ENCODE measurements around the gene SLC39A5. TPM values are rescaled to one million over a fixed set of nuclear protein-coding genes. Genes with fewer than 3 reads are reported as not detected.
A peak's percentile ranks its signal among the peaks of the same experiment; 100 is the strongest.
"Not testable (repeated sequence)": the region's sequence is repeated elsewhere in the genome, so short reads cannot be mapped to it uniquely, and the experiment has no call there.

Gene SLC39A5
- total RNA-seq, 1 donor from 2014 or later = 65.2 TPM

GRCh38 chr12:56267443-56268071 is 37.7 kb downstream of the SLC39A5 start:
- no peak for DNase-seq (ENCODE audit: low spot score, unreplicated experiment)
- no peak for TF ChIP-seq CTCF (IDR thresholded peaks at IDR 0.05; ENCODE audit: unreplicated experiment)
- no peaks in the 10 kb centered on the region for H3K9me3 Mint-ChIP-seq (ENCODE audit: low read depth)
- no peak overlapping the region for H3K27ac Mint-ChIP-seq
- H3K4me1 Mint-ChIP-seq (ENCODE audit: low read depth) = peaks cover 10% of the 10 kb centered on the region
- H3K4me3 Mint-ChIP-seq (ENCODE audit: low read depth) = peak overlapping the region; percentile 90
- no peaks in the 10 kb centered on the region for H3K27me3 Mint-ChIP-seq
- peaks cover 6% of the 10 kb centered on the region for H3K36me3 Mint-ChIP-seq (ENCODE audit: insufficient read depth)

- Mint-ChIP-seq H3K9me3 (ENCODE audit: low read depth) (no peaks in the 10 kb centered on the region), H3K4me1 (ENCODE audit: low read depth) (peaks cover 10% of the 10 kb centered on the region), H3K36me3 (ENCODE audit: insufficient read depth) (peaks cover 19% of the 10 kb centered on the region), H3K27me3 (no peaks in the 10 kb centered on the region), H3K27ac (no peak overlapping the region), H3K4me3 (ENCODE audit: low read depth) (no peak overlapping the region)
- TF ChIP-seq CTCF (IDR thresholded peaks at IDR 0.05; ENCODE audit: unreplicated experiment) = peak; percentile 38
- DNase-seq (ENCODE audit: low spot score, unreplicated experiment) = no peak
Measured at GRCh38 chr12:56271031-56271430, 41.2 kb downstream of the SLC39A5 start.

DNA sequence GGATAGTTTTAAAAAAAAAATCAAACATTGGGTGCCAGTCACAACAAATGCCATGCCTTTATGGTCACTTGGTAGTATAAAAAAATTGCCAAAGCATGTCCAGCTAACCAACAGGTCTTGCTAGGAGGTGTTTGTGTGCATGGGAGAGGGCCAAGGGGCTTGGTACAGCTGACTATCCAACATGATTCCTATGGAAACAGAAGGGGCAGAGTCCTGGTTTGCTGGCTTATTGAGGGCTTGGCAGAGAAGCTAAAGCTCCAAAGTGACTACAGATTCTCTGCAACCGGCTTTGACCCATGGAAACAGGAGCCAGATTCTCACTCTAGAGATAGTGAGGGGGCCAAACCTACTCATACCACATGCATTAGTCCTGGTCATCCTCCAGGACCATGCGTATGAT is 42.6 kb downstream of the SLC39A5 start:
- H3K36me3 Mint-ChIP-seq (ENCODE audit: insufficient read depth) = peaks cover 19% of the 10 kb centered on the region
- not testable (repeated sequence) for DNase-seq (ENCODE audit: low spot score, unreplicated experiment); H3K27ac Mint-ChIP-seq; H3K9me3 Mint-ChIP-seq (ENCODE audit: low read depth); H3K4me3 Mint-ChIP-seq (ENCODE audit: low read depth); H3K27me3 Mint-ChIP-seq; H3K4me1 Mint-ChIP-seq (ENCODE audit: low read depth)

DNA sequence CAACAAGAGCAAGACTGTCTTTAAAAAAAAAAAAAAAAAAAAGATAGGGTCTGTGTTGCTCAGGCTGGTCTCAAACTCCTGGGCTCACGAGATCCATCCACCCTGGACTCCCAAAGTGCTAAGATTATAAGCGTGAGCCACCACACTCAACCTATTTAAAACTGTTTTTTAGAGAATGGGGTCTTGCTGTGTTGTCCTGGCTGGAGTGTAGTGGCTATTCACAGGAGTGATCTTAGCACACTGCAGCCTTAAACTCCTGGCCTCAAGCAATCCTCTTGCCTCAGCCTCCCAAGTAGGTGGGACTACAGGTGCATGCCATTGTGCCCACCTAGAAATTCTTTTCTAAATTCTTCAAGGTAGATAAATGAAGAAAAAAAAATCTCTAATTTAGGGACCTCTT is 44.4 kb downstream of the SLC39A5 start:
- H3K4me1 Mint-ChIP-seq (ENCODE audit: low read depth) = no peaks in the 10 kb centered on the region
- no peak overlapping the region for H3K27ac Mint-ChIP-seq
- no peak overlapping the region for H3K4me3 Mint-ChIP-seq (ENCODE audit: low read depth)
- no peaks in the 10 kb centered on the region for H3K27me3 Mint-ChIP-seq
- no peak for TF ChIP-seq CTCF (IDR thresholded peaks at IDR 0.05; ENCODE audit: unreplicated experiment)
- no peaks in the 10 kb centered on the region for H3K9me3 Mint-ChIP-seq (ENCODE audit: low read depth)
- DNase-seq (ENCODE audit: low spot score, unreplicated experiment) = no peak
- peaks cover 19% of the 10 kb centered on the region for H3K36me3 Mint-ChIP-seq (ENCODE audit: insufficient read depth)

- H3K4me3 Mint-ChIP-seq (ENCODE audit: low read depth) = no peak overlapping the region
- DNase-seq (ENCODE audit: low spot score, unreplicated experiment) = no peak
- peaks cover 26% of the 10 kb centered on the region for H3K36me3 Mint-ChIP-seq (ENCODE audit: insufficient read depth)
- H3K4me1 Mint-ChIP-seq (ENCODE audit: low read depth) = no peaks in the 10 kb centered on the region
- TF ChIP-seq CTCF (IDR thresholded peaks at IDR 0.05; ENCODE audit: unreplicated experiment) = no peak
- H3K27ac Mint-ChIP-seq = no peak overlapping the region
- no peaks in the 10 kb centered on the region for H3K9me3 Mint-ChIP-seq (ENCODE audit: low read depth)
- no peaks in the 10 kb centered on the region for H3K27me3 Mint-ChIP-seq
Measured at GRCh38 chr12:56278905-56279304, 49.1 kb downstream of the SLC39A5 start.

DNA sequence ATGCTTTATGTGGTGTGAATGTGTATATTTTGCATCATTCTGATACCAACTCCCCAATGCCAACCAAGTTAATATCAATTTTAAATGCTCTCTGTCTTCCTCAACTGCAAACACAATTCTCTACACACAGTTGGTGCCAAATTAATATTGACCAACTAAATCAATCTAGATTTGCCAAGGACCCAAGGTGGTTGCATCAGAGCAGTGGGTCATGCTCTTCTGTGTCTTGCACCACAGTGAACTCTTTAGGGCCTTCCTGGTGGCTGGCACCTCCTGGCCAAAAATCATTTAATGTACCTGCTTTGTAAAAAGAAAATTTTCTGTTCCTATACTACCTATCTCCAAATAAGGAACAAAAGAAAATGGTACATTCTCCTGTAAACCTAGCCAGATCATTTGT is 51.0 kb downstream of the SLC39A5 start:
- Mint-ChIP-seq H3K27me3 (no peaks in the 10 kb centered on the region), H3K9me3 (ENCODE audit: low read depth) (no peaks in the 10 kb centered on the region), H3K4me1 (ENCODE audit: low read depth) (peaks cover under 1% of the 10 kb centered on the region), H3K36me3 (ENCODE audit: insufficient read depth) (peaks cover 22% of the 10 kb centered on the region), H3K27ac (no peak overlapping the region), H3K4me3 (ENCODE audit: low read depth) (no peak overlapping the region)
- TF ChIP-seq CTCF (IDR thresholded peaks at IDR 0.05; ENCODE audit: unreplicated experiment) = no peak
- DNase-seq (ENCODE audit: low spot score, unreplicated experiment) = no peak

Measured in progenitor cell of endocrine pancreas (in vitro differentiated cells).